Left cardiac atrium (tissue), 4 donors: Measurements from ENCODE around the gene ATP8B2. TPM values are rescaled to one million over a fixed set of nuclear protein-coding genes. Genes with fewer than 3 reads are reported as not detected.
"Not testable (repeated sequence)": the region's sequence is repeated elsewhere in the genome, so short reads cannot be mapped to it uniquely, and the experiment has no call there.

ENCODE experiments used
- ATAC-seq, 2 donors: fragments of 200-7000 bp; cut with Tn5 transposase; one replicate each; pipeline ENCODE4 v1.9.1; 2020; ENCODE audit warnings: mild to moderate bottlenecking in 2 of 2, moderate library complexity in 2 of 2
- DNase-seq: peaks from one replicate; pipeline ENCODE4 v3.0.0-alpha.2; 2020
- intact Hi-C, 2 donors: fragments of 100-400 bp; cut with DNase I; formaldehyde crosslinking; loops; one replicate each; pipeline versions ENCODE4 v1.14.1 to v1.15.1; 2022 to 2023
- total RNA-seq, 2 donors: library from RNA; stranded (reverse); fragmentation: NEBNext Ultra II Directional; extraction: Animal tissue kit (Norgen Biotek cat#: 25700); gene quantifications; one replicate each; pipeline ENCODE4 v1.2.1, GENCODE V29; 2021
- donor health status: DM: no; HTN: yes; CAD: no.
- donor health status: DM: no; HTN: yes; CAD: no; lungs with severe emphysema.
- donor health status: DM: yes; HTN: yes; CAD: no.
- donor health status: Dilated cardiomyopathy.

ATP8B2 gene
- total RNA-seq, 2 donors from 2014 or later: 23.7 to 31.0 TPM

DNA sequence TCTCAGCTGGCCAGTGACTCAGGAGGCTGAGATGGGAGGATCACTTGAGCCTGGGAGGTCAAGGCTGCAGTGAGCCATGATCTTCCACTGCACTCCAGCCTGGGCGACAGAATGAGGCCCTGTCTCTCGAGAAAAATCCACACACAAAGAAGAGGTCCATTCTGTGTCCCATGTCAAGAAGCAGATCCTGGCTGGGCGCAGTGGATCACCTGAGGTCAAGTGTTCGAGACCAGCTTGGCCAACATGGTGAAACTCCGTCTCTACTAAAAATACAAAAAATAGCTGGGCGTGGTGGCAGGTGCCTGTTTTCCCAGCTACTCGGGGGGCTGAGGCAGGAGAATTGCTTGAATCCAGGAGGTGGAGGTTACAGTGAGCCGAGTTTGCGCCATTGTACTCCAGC is 16.0 kb downstream of the ATP8B2 start:
- DNase-seq, intact Hi-C loops, ATAC-seq: not testable (repeated sequence)

DNA sequence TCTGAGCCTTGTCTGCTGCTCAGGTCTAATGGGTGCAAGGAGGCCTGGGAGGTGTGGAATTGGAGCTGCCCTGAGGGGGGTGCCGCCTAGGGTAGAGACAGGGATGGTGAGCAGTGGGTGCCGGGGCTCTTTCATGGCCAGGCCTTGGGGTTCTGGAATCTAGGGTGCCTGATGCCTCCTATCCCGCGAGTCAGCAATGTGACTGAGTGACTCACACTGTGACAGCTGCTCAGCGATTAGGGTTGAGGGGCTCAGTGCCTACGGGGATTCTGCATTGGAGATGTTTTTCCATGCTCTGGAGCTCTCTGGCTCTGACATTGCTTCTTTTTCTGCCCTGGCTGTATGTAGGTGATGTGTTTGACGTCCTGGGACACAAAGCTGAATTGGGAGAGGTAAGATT is 16.8 kb downstream of the ATP8B2 start:
- intact Hi-C loops: no loop called here
- DNase-seq (no peak), ATAC-seq (no peak)

DNA sequence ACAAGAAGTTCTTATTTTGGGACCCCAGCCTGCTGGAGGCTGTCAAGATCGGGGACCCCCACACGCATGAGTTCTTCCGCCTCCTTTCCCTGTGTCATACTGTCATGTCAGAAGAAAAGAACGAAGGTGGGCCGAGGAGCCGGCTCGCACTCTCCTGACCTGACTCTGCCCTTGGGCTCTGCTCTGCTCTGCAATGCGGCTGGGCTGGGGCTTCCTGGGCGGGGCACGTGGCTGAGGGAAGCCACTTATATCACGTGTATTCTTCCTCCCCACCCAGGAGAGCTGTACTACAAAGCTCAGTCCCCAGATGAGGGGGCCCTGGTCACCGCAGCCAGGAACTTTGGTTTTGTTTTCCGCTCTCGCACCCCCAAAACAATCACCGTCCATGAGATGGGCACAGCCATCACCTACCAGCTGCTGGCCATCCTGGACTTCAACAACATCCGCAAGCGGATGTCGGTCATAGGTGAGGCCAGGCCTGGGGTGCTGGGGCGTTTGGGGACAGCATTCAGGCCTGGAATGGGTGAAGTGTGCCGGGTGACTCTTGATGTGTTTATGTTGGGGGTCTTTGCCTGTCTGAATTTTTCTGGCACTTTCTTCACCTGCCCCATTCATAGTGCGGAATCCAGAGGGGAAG is 17.6 kb downstream of the ATP8B2 start:
- peak; percentile 50 to 78 for ATAC-seq
- intact Hi-C loops: no loop called here
- DNase-seq: peak; percentile 48

DNA sequence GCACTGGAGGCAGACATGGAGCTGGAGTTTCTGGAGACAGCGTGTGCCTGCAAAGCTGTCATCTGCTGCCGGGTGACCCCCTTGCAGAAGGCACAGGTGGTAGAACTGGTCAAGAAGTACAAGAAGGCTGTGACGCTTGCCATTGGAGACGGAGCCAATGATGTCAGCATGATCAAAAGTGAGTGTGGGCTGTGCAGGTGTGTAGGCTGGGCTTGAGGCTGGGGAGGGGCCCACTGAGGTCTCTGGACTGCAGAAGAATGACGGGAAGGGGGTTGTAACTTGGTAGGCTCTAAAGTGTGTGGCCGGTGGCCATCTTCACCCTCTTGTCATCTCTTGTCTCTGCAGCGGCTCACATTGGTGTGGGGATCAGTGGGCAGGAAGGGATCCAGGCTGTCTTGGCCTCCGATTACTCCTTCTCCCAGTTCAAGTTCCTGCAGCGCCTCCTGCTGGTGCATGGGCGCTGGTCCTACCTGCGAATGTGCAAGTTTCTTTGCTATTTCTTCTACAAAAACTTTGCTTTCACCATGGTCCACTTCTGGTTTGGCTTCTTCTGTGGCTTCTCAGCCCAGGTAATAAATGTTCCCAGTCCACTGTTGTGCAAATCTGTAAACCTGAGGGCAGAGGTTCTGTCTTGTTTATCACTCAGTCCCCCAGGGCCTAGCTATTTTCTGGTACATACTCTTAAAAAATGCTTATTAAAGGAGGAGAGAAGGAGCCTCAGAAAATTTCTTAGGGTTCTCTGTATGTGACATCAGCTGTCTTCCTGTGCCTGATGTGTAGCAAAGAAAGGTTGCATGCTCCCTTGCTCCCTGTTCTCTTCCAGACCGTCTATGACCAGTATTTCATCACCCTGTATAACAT is 19.9 kb downstream of the ATP8B2 start:
- peak; percentile 63 for DNase-seq
- intact Hi-C loops: no loop called here
- no peak for ATAC-seq

DNA sequence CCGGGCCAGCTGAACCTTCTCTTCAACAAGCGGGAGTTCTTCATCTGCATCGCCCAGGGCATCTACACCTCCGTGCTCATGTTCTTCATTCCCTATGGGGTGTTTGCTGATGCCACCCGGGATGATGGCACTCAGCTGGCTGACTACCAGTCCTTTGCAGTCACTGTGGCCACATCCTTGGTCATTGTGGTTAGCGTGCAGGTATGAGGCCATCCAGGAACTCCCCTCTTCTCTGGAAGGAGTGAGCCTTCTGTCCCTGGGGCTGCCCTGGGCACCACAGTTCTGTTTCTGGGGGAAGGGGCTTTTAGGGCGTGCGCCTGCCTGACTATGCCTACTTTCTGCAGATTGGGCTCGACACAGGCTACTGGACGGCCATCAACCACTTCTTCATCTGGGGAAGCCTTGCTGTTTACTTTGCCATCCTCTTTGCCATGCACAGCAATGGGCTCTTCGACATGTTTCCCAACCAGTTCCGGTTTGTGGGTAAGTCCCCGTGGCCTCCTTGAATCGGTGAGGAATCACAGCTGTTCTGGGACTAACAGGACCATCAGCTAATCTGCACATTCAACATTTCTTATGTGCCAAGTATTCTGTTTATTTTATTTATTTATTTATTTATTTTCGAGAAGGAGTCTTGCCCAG is 21.1 kb downstream of the ATP8B2 start:
- no peak for ATAC-seq
- DNase-seq: no peak
- intact Hi-C loops: no loop called here

DNA sequence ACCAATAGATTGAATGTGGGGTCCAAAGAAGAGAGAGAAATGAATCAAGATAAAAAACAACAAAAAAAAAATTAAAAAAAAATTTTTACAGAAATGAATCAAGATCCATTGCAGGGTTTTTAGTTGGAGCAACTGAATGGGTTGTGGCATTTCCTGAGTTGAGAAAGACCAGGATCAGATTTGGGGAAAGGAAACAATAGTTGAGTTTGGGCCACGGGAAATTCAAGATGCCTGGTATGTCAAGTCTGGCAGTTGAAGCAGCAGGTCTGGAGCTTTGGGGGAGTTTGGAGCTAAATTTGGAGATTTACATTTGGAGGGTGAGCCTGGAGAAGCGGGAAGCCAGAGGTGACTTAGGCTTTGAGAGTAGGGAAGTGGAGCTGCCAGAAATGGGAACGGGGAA is 22.6 kb downstream of the ATP8B2 start:
- ATAC-seq (no peak), DNase-seq (no peak)
- intact Hi-C loops: no loop called here

DNA sequence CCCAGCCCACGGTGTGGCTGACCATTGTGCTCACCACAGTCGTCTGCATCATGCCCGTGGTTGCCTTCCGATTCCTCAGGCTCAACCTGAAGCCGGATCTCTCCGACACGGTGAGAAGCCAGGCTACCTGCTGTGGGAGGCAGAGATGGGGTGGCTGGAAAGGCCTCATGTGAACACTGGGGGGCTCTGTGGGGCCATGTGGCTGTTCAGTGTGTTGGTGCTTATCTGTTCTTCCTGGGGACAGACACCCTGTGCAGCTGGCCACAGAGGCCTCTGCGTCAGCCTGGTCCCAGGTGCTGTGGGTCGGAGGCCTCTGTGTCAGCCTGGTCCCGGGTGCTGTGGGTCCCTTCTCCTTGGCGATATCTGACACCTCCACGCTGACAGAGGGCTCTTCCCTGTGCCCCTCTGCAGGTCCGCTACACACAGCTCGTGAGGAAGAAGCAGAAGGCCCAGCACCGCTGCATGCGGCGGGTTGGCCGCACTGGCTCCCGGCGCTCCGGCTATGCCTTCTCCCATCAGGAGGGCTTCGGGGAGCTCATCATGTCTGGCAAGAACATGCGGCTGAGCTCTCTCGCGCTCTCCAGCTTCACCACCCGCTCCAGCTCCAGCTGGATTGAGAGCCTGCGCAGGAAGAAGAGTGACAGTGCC is 23.2 kb downstream of the ATP8B2 start:
- DNase-seq (no peak), ATAC-seq (no peak)
- intact Hi-C loops: no loop called here

DNA sequence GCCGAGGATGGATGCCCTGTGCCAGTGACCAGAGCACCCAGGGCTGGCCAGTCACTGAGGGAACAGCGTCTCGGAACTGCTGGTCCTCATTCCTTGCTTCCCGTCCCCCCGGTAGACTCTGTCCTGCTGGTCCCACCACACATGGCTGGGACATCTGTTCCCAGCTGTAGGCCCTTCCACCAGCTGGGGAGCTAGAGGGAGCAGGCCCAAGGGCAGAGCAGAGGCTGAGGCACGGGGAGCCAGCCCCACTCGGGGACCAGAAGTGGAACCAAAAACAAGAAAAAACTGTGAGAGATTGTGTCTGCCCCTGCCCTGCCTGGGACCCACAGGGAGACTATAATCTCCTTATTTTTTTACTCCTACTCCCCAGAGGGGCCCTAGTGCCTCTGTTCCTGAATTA is 23.8 kb downstream of the ATP8B2 start:
- no peak for ATAC-seq
- intact Hi-C loops: no loop called here
- no peak for DNase-seq

DNA sequence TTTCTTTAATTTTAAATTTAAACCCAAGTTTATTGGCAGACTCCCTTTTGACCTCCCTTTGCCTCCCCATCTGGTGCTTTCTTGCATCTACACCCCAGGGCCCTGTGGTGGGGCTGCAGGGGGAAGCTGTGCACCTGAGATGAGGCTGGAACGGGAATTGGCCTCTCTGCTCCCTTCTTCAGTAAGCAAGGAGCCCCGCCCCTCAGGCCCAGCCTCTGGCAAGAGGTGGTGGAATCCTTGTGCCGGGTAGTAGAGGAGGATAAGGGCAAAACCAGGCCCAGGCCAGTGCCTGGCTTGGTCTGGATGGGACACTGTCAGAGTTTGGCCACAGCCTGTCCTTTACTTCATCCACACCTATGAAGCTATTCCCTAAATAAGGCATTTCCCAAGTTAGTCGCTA is 25.1 kb downstream of the ATP8B2 start:
- ATAC-seq (no peak), DNase-seq (no peak)
- intact Hi-C loops: loop anchor here in 1 of 2 donors (10.0 kb wide), 1 partner anchor 54 kb away; the partner anchor contains the start of gene IL6R

DNA sequence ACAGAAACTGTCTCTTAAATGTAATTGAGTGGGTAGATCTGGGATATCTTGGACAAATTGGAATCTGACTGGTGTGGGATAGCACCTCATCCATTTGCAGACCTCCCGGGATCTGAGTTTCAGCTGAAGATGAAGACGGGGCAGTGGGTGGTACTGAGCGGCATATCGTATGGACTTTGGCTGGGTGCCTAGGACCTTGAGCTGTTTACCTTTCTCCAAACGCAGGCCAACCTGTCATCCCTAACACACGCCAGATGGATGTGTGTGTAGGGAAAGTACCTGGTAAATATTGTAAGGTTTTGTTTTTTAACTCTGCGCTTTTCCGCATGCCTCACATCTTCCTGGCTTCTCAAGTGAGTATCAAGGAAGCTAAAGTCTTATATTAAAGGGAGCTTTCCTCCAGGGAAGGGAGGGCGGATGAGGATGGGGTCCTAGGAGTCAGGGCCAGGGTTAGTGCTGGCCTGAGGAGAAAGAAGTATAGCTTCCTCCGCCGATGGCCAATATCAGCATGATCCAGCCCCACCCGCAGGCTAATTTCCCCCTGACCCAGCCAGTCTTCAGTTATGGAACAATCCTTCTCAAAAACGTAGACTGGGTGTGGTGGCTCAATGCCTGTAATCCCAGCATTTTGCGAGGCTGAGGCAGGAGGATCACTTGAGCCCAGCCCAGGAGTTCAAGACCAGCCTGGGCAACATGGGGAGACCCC is 26.2 kb downstream of the ATP8B2 start:
- no peak for DNase-seq
- intact Hi-C loops: loop anchor here in 1 of 2 donors (10.0 kb wide), 1 partner anchor 53 kb away; the partner anchor contains the start of gene IL6R
- no peak for ATAC-seq

DNA sequence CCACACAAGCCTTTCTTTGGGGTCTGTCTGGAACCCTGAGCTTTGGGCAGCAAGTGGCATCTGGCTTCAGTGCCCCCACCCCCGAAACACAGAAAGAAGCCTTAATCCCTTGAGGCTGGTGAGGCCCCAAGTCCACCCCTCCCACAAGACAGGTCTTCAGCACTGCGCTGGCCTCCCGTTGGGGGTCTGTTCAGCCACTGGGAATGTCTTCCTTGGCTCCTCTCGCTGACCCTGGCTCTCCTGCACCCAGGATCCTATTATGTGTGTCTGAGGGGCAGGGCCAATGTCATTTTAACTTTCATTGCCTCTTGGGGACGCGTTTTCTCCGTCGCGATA is 26.9 kb downstream of the ATP8B2 start:
- intact Hi-C loops: loop anchor here in 1 of 2 donors (10.0 kb wide), 1 partner anchor 53 kb away; the partner anchor contains the start of gene IL6R
- DNase-seq (no peak), ATAC-seq (no peak)

DNA sequence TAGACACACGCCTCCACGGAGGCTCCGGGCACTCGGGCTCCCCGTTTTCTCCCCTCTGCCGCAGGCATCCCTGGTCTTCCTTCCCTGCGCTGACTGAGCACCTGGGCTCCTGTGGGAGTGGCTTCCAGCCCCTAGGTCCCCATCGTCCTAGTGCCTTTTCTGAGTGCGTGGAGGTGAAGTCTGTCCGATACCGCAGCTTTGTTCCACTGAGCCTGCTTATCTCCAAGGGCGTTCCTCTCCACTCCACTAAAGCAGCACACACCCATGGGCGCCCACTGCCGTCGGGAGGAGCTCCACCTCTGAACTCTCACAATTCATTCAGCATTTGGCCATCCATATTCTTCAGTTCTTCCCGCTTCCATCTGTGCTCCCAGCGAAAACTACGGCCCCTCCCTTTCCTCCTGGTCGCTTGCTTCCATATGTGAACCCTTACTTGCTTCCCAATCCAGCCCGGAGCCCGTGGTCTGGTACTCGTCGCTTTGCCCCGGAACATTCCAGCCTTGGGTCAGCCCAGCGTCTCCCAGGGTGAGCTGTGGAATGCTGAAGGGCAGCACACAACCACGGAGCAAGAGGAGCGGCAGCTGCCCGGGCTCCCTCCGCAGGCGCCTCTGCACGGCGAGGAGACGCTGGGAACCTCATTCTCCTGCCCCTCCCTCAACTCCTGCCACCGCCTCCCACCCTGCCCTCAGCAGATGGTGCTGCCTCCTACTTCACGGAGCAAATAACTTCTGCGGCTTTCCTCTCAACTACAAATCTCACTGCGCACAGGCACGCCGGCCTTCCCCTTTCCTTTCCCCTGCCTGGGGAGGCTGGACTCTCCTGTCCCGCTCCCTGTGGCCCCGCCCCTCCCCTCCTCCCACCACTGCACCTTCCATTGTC is 27.5 kb downstream of the ATP8B2 start:
- peak; percentile 62 for DNase-seq
- intact Hi-C loops: loop anchor here in 1 of 2 donors (10.0 kb wide), 1 partner anchor 52 kb away; the partner anchor contains the start of gene IL6R
- peak; percentile 64 to 68 for ATAC-seq

DNA sequence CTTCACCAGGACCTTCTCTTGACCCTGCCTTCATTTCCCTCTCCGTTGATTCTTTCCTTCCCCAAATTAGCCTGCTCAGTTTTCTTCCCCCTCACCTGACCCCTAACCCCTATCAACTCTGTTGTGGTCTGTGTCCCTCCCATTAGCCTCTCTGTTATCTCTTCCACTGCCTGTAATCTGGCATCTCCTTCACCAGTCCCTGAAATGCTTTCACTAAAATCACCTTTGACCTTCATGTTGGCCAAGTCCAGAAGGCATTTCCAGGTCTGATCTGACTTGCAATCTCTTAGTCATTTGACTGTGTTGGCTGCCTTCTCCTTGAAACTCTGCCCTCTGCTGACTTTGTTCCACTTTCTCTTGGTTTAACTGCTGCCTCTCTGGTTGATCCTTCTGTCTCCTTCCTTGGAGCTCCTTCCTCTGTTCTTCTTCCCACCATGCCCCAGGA is 28.2 kb downstream of the ATP8B2 start:
- peak; percentile 62 to 72 for ATAC-seq
- intact Hi-C loops: loop anchor here in 1 of 2 donors (10.0 kb wide), 1 partner anchor 51 kb away; the partner anchor contains the start of gene IL6R

DNA sequence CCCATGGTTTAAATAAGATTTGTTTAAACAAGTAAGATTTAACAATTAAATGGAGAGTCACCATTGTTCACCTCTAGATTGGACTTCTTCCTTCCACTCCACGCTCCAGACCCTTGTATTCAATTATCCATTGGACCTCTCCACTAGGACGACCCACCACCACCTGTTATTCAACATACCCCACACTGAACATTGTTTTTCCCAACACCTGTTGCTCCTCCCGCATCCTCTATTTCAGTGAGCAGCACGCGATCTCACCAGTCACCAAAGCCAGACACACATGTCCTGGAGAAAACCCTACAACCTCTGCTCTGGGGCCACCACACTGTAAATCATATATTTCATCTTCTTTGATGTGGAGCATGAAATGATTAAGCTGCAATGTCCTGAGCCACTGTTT is 28.6 kb downstream of the ATP8B2 start:
- intact Hi-C loops: loop anchor here in 1 of 2 donors (10.0 kb wide), 1 partner anchor 51 kb away; the partner anchor contains the start of gene IL6R
- DNase-seq (no peak), ATAC-seq (no peak)

More for the DNA sequence above, 28.2 kb downstream of the ATP8B2 start:
- no peak for DNase-seq

DNA sequence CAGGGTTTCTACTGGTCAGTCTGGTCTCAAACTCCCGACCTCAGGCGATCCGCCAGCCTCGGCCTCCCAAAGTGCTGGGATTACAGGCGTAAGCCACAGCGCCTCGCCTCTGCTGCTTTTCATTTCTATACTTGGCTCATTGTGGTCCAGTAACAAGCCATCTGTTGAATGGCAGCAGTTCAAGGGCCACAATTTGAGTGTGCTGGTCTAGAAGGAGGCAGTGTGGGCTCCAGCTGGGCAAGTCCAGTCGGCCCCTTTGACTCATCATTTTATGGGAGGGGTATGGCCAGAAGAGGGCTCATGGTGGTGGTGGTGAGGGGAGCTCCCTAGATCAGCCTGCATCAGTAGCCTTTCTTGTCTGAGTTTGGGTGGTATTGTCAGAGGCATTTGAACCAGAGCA is 33.2 kb downstream of the ATP8B2 start:
- intact Hi-C loops: loop anchor here in 1 of 2 donors (10.0 kb wide), 1 partner anchor 46 kb away; the partner anchor contains the start of gene IL6R
- DNase-seq: no peak
- no peak for ATAC-seq

DNA sequence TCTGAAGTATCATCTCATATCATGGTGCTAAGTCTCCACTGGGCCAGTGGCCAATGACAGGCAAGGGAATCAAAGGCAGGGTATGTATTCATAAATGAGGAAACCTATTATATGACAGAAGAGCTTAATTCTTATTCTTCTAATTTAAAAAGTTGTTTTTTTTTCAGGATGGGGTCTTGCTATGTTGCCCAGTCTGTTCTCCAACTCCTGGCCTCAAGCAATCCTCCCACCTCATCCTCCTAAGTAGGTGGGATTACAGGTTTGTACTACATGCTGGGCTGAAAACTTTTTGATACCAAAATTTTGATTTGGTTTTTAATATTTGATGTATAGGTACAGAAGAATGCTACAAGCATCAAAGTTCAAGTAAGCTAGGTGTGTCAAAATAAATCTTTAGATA is 35.0 kb downstream of the ATP8B2 start:
- DNase-seq (no peak), ATAC-seq (no peak)
- intact Hi-C loops: no loop called here

DNA sequence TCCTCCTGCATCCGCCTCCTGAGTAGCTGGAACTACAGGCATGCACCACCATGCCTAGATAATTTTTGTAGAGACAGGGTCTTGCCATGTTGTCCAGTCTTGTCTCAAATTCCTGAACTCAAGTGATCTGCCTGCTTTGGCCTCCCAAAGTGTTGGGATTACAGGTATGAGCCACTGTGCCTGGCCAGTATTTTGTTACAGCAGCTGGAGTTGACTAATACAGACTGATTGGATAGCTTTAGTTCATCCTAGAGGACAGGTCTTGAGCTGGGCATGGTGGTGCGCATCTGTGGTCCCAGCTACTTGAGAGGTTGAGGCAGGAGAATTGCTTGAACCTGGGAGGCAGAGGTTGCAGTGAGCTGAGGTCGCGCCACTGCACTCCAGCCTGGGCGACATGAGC is 35.6 kb downstream of the ATP8B2 start:
- DNase-seq, ATAC-seq, intact Hi-C loops: not testable (repeated sequence)

DNA sequence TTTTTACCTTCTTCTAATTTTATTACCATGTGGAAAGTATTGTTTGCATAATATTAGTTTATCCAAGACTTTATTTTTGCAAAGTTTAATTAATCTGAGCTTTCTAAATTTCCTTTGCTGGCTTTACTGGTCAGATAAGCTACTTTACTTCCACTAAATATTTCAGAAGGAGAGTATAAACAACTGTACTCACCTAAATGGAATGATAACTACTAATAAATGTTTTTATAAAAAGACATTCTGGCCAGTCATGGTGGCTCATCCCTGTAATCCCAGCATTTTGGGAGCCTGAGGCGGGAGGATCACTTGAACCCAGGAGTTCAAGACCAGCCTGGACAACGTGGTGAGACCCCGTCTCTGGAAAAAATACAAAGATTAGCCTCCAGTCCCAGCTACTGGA is 36.0 kb downstream of the ATP8B2 start:
- no peak for ATAC-seq
- no peak for DNase-seq
- intact Hi-C loops: no loop called here
